Naive thymus-derived CD4-positive, alpha-beta T cell (primary cell): ENCODE measurements around the gene CKAP5. TPM values are rescaled to one million over a fixed set of nuclear protein-coding genes. Genes with fewer than 3 reads are reported as not detected.
"Not testable (repeated sequence)": the region's sequence is repeated elsewhere in the genome, so short reads cannot be mapped to it uniquely, and the experiment has no call there.

Experiments
- ATAC-seq: fragments of 150-1000 bp; cut with Tn5 transposase; 2 replicates; pipeline ENCODE4 v1.10.0; 2021; ENCODE audit warnings: mild to moderate bottlenecking, moderate library complexity
- CTCF ChIA-PET: fragments of 350-600 bp; sonication (Branson Sonifier 250); formaldehyde crosslinking; loops from one replicate; lab custom pipeline; 2021; ENCODE audit warnings: antibody characterized with exemption; lab: Charles Lee
- POLR2A ChIA-PET: fragments of 350-600 bp; sonication (Branson Sonifier 250); formaldehyde crosslinking; loops from one replicate; lab custom pipeline; 2021; ENCODE audit warnings: antibody characterized with exemption, inconsistent platforms; lab: Charles Lee
- DNase-seq, 9 donors: peaks; one replicate each; pipeline versions ENCODE4 v3.0.0 to v3.0.0-alpha.2; 2020 to 2022; ENCODE audit warnings: mixed read lengths in 1 of 9
- H3K27ac ChIP-seq: one replicate; pipeline ENCODE4 v1.7.0; 2013; ENCODE audit warnings: mild to moderate bottlenecking, low read depth, low read length, moderate library complexity
- H3K27me3 ChIP-seq, 2 donors: one replicate each; pipeline ENCODE4 v1.7.0; 2013; ENCODE audit warnings: low read length in 2 of 2, mild to moderate bottlenecking in 2 of 2, moderate library complexity in 2 of 2; ENCODE audit not compliant: control insufficient read depth in 2 of 2, insufficient read depth in 2 of 2
- H3K36me3 ChIP-seq, 3 experiments: 1 replicate in 2 of 3; 2 replicates in 1 of 3; pipeline ENCODE4 v1.7.0; 2013; ENCODE audit warnings: low read length in 3 of 3, mild to moderate bottlenecking in 3 of 3, moderate library complexity in 1 of 3; ENCODE audit not compliant: insufficient read depth in 3 of 3, control insufficient read depth in 2 of 3
- H3K4me1 ChIP-seq, 2 donors: one replicate each; pipeline ENCODE4 v1.7.0; 2013; ENCODE audit warnings: low read length in 2 of 2, mild to moderate bottlenecking in 2 of 2, moderate library complexity in 1 of 2; ENCODE audit not compliant: control insufficient read depth in 2 of 2, insufficient read depth in 2 of 2
- H3K4me3 ChIP-seq: 2 replicates; pipeline ENCODE4 v1.7.0; 2013; ENCODE audit warnings: mild to moderate bottlenecking, low read length
- H3K9me3 ChIP-seq, 3 experiments: 1 replicate in 2 of 3; 2 replicates in 1 of 3; pipeline ENCODE4 v1.7.0; 2013; ENCODE audit warnings: low read length in 3 of 3; ENCODE audit not compliant: control insufficient read depth in 2 of 3
- H3K27ac Mint-ChIP-seq, 9 donors: one replicate each; pipeline ENCODE4 v1.8.0; 2020 to 2022; ENCODE audit warnings: mixed read lengths in 9 of 9, mild to moderate bottlenecking in 8 of 9, moderate library complexity in 5 of 9, inconsistent platforms in 2 of 9
- H3K27me3 Mint-ChIP-seq, 5 donors: one replicate each; pipeline ENCODE4 v1.8.0; 2021 to 2022; ENCODE audit warnings: mixed read lengths in 5 of 5, mild to moderate bottlenecking in 1 of 5
- H3K36me3 Mint-ChIP-seq, 5 donors: one replicate each; pipeline ENCODE4 v1.8.0; 2020 to 2022; ENCODE audit warnings: mixed read lengths in 5 of 5, mild to moderate bottlenecking in 3 of 5, inconsistent platforms in 1 of 5
- H3K4me1 Mint-ChIP-seq, 7 donors: one replicate each; pipeline ENCODE4 v1.8.0; 2020 to 2022; ENCODE audit warnings: mixed read lengths in 7 of 7, mild to moderate bottlenecking in 3 of 7, inconsistent platforms in 1 of 7
- H3K4me3 Mint-ChIP-seq, 10 donors: one replicate each; pipeline ENCODE4 v1.8.0; 2020 to 2022; ENCODE audit warnings: mild to moderate bottlenecking in 10 of 10, mixed read lengths in 10 of 10, moderate library complexity in 6 of 10, inconsistent platforms in 2 of 10
- H3K9me3 Mint-ChIP-seq, 11 donors: one replicate each; pipeline ENCODE4 v1.8.0; 2020 to 2022; ENCODE audit warnings: mixed read lengths in 11 of 11, mild to moderate bottlenecking in 4 of 11, inconsistent platforms in 1 of 11, moderate library complexity in 1 of 11
- intact Hi-C, 2 donors: fragments of 100-400 bp; cut with micrococcal nuclease; formaldehyde crosslinking; loops; one replicate each; pipeline ENCODE4 v1.15.1; 2023
- polyA plus RNA-seq, 2 donors: library from polyadenylated mRNA; unstranded; fragments of 300-500 nt; fragmentation: Illumina TruSeq; gene quantifications; one replicate each; pipeline ENCODE4 v1.2.3, GENCODE V29; 2021
- total RNA-seq, 6 experiments: library from RNA in 5 of 6; stranded (reverse) in 5 of 6; gene quantifications; 1 replicate in 5 of 6; 2 replicates in 1 of 6; pipeline ENCODE4 v1.2.3 and lab custom pipeline; 2021 to 2026

Gene CKAP5
- total and polyA plus RNA-seq, 7 experiments from 2014 or later: 10.9 to 126 (median 45.2) TPM

- CTCF ChIA-PET: interaction anchor here (0.6 kb wide), 1 partner anchor 371 kb away, joined by 4 read pairs; no protein-coding TSS in a partner anchor
- no peak overlapping the region for H3K4me3 Mint-ChIP-seq
- peak overlapping the region in 2 of 9 donors; percentile 65 to 66 for H3K27ac Mint-ChIP-seq
- Histone ChIP-seq H3K27me3 (no peaks in the 10 kb centered on the region), H3K4me3 (no peak overlapping the region), H3K27ac (no peak overlapping the region), H3K9me3 (no peaks in the 10 kb centered on the region), H3K36me3 (peaks cover 0 to 27% (median 5%) of the 10 kb centered on the region in 3 experiments), H3K4me1 (no peaks in the 10 kb centered on the region)
- H3K9me3 Mint-ChIP-seq: no peaks in the 10 kb centered on the region
- intact Hi-C loops: loop anchor here (2.0 to 5.0 kb wide), 2 partner anchors 47 to 138 kb away; no protein-coding TSS in a partner anchor
- ATAC-seq (peak; percentile 68), DNase-seq (peak in 3 of 9 donors; percentile 6 to 14 (median 12))
- H3K36me3 Mint-ChIP-seq: peaks cover 5 to 31% (median 15%) of the 10 kb centered on the region in 5 donors
- H3K27me3 Mint-ChIP-seq: no peaks in the 10 kb centered on the region
- POLR2A ChIA-PET: no interaction called here
- H3K4me1 Mint-ChIP-seq: peaks cover 0 to 15% (median 5%) of the 10 kb centered on the region in 7 donors
Measured at GRCh38 chr11:46808799-46809431, 37.2 kb downstream of the CKAP5 start.

GRCh38 chr11:46801694-46802470, 44.2 kb downstream of the CKAP5 start:
- Histone ChIP-seq H3K27ac (no peak overlapping the region), H3K36me3 (peaks cover 0 to 14% (median 5%) of the 10 kb centered on the region in 3 experiments), H3K27me3 (no peaks in the 10 kb centered on the region), H3K4me3 (no peak overlapping the region), H3K4me1 (no peaks in the 10 kb centered on the region), H3K9me3 (no peaks in the 10 kb centered on the region)
- intact Hi-C loops: no loop called here
- Mint-ChIP-seq H3K27ac (peak overlapping the region in 1 of 9 donors; percentile 72), H3K4me3 (no peak overlapping the region), H3K27me3 (no peaks in the 10 kb centered on the region), H3K4me1 (peaks cover 0 to 5% (median 4%) of the 10 kb centered on the region in 7 donors), H3K9me3 (no peaks in the 10 kb centered on the region), H3K36me3 (peaks cover 3 to 35% (median 15%) of the 10 kb centered on the region in 5 donors)
- DNase-seq: no peak
- POLR2A ChIA-PET: no interaction called here
- ATAC-seq: no peak
- CTCF ChIA-PET: interaction anchor here (0.6 to 0.9 kb wide), 2 partner anchors 585 to 836 kb away, joined by 3 to 4 read pairs; no protein-coding TSS in a partner anchor

GRCh38 chr11:46800177-46800576, 45.9 kb downstream of the CKAP5 start:
- Histone ChIP-seq H3K4me3 (no peak overlapping the region), H3K9me3 (no peaks in the 10 kb centered on the region), H3K36me3 (peaks cover 0 to 26% (median 5%) of the 10 kb centered on the region in 3 experiments), H3K4me1 (no peaks in the 10 kb centered on the region), H3K27ac (no peak overlapping the region), H3K27me3 (no peaks in the 10 kb centered on the region)
- DNase-seq (no peak), ATAC-seq (no peak)
- Mint-ChIP-seq H3K27ac (no peak overlapping the region), H3K9me3 (no peaks in the 10 kb centered on the region), H3K4me3 (no peak overlapping the region), H3K4me1 (peaks cover 0 to 5% (median 0%) of the 10 kb centered on the region in 7 donors), H3K27me3 (no peaks in the 10 kb centered on the region), H3K36me3 (peaks cover 3 to 36% (median 15%) of the 10 kb centered on the region in 5 donors)
- POLR2A ChIA-PET: no interaction called here
- CTCF ChIA-PET: no interaction called here
- intact Hi-C loops: no loop called here

- DNase-seq, H3K4me1 Mint-ChIP-seq, H3K9me3 ChIP-seq, POLR2A ChIA-PET, H3K4me1 ChIP-seq, H3K27ac ChIP-seq, H3K27me3 ChIP-seq, H3K27me3 Mint-ChIP-seq, ATAC-seq, intact Hi-C loops, CTCF ChIA-PET, H3K4me3 ChIP-seq, H3K4me3 Mint-ChIP-seq, H3K27ac Mint-ChIP-seq, H3K9me3 Mint-ChIP-seq: not testable (repeated sequence)
- peaks cover 0 to 29% (median 5%) of the 10 kb centered on the region in 3 experiments for H3K36me3 ChIP-seq
- peaks cover 3 to 40% (median 15%) of the 10 kb centered on the region in 5 donors for H3K36me3 Mint-ChIP-seq
Measured at GRCh38 chr11:46799725-46800124, 46.4 kb downstream of the CKAP5 start.

GRCh38 chr11:46778416-46778815, 67.7 kb downstream of the CKAP5 start:
- Mint-ChIP-seq H3K4me3 (no peak overlapping the region), H3K27me3 (no peaks in the 10 kb centered on the region), H3K4me1 (peaks cover 0 to 3% (median 0%) of the 10 kb centered on the region in 7 donors), H3K9me3 (no peaks in the 10 kb centered on the region), H3K36me3 (peaks cover 4 to 59% (median 24%) of the 10 kb centered on the region in 5 donors), H3K27ac (peak overlapping the region in 1 of 9 donors; percentile 23)
- intact Hi-C loops: no loop called here
- ChIA-PET POLR2A (no interaction called here), CTCF (no interaction called here)
- no peak for ATAC-seq
- H3K9me3 ChIP-seq: no peaks in the 10 kb centered on the region
- no peaks in the 10 kb centered on the region for H3K27me3 ChIP-seq
- DNase-seq: no peak
- H3K4me1 ChIP-seq: no peaks in the 10 kb centered on the region
- no peak overlapping the region for H3K27ac ChIP-seq
- no peak overlapping the region for H3K4me3 ChIP-seq
- peaks cover 8 to 52% (median 8%) of the 10 kb centered on the region in 3 experiments for H3K36me3 ChIP-seq

- Mint-ChIP-seq H3K27me3 (no peaks in the 10 kb centered on the region), H3K36me3 (peaks cover 4 to 56% (median 24%) of the 10 kb centered on the region in 5 donors), H3K4me1 (peaks cover 0 to 3% (median 0%) of the 10 kb centered on the region in 7 donors), H3K9me3 (no peaks in the 10 kb centered on the region), H3K4me3 (no peak overlapping the region), H3K27ac (no peak overlapping the region)
- ChIA-PET POLR2A (no interaction called here), CTCF (no interaction called here)
- no peaks in the 10 kb centered on the region for H3K4me1 ChIP-seq
- intact Hi-C loops: no loop called here
- H3K36me3 ChIP-seq: peaks cover 8 to 47% (median 8%) of the 10 kb centered on the region in 3 experiments
- no peak for ATAC-seq
- DNase-seq: no peak
- no peak overlapping the region for H3K27ac ChIP-seq
- H3K4me3 ChIP-seq: no peak overlapping the region
- no peaks in the 10 kb centered on the region for H3K9me3 ChIP-seq
- H3K27me3 ChIP-seq: no peaks in the 10 kb centered on the region
Measured at GRCh38 chr11:46776878-46777277, 69.2 kb downstream of the CKAP5 start.
